ENCODE data around the gene NR1I3. TPM values are rescaled to one million over a fixed set of nuclear protein-coding genes. Genes with fewer than 3 reads are reported as not detected.

NR1I3 gene
- total and polyA plus RNA-seq, 2 donors (not counting 1 experiment from before 2014, with no cell fraction given) = not detected

DNA sequence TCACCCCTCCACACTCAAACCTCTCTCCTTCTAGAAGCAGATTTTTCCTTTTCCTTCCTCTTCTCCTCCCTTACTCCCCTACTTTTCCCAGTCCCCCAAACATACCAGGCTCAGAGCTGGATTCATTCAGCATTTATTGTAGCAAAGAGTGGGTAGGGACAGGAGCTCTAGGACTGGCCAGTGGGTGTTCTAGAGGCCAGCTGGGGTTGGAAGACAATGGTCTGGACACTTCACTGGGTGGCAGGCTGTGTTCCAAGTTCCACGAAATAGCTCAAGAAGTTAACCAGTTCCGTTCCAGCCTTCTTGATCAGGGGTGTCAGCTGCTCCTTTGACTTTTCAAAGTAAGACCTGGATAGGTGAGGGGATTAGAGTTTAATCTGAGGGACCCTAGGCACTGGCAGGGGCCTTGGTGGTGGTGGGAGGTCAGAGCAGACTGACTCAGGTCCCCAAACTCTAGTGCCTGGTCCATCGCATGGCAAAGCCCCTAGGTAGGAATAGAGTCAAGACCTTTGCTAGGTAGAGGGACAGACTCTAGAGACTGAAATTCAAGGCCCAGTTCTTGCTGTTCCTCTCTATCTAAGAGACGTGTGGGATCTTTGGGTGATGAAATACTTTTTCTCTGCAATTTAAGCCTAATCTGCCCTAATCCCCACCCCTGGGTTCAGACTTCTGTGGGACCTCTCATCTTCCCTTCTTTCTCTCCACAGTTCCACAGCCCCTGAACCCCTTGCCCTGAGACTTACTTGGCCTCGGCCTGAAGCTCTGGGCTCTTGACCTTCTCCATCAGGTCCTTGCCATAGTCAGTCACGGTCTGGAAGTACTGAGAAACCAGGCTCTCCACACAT, 15.6 kb downstream of the NR1I3 start:
- Histone ChIP-seq H3K9me3 (ENCODE audit: control extremely low read depth in 1 of 3, control insufficient read depth in 2 of 3, insufficient read depth in 1 of 3, low read length in 2 of 3) (no peaks in the 10 kb centered on the region), H3K27ac (ENCODE audit: low read length in 2 of 2) (no peak overlapping the region), H3K27me3 (replicated peaks in 1 of 4; ENCODE audit: control extremely low read depth in 1 of 4, control insufficient read depth in 3 of 4, insufficient read depth in 4 of 4, low read length in 3 of 4) (peaks cover 0 to 44% (median 34%) of the 10 kb centered on the region in 4 experiments), H3K4me1 (ENCODE audit: control insufficient read depth in 2 of 2, insufficient read depth in 2 of 2, low read length in 2 of 2) (peaks cover 24 to 34% of the 10 kb centered on the region in 2 donors), H4K20me1 (ENCODE audit: control insufficient read depth, insufficient read depth, low read length, poor library complexity, severe bottlenecking) (no peaks in the 10 kb centered on the region), H2AFZ (ENCODE audit: insufficient read depth, low read depth, low read length, poor library complexity, severe bottlenecking) (no peak overlapping the region), H3K9ac (ENCODE audit: low read length) (no peak overlapping the region), H3K36me3 (replicated peaks in 1 of 2; ENCODE audit: control extremely low read depth in 1 of 2, control insufficient read depth in 1 of 2, extremely low read depth in 1 of 2, insufficient read depth in 2 of 2, low read length in 1 of 2) (no peaks in the 10 kb centered on the region), H3K79me2 (ENCODE audit: control insufficient read depth, insufficient read depth, low read length) (peaks cover 7% of the 10 kb centered on the region), H3K4me3 (ENCODE audit: control extremely low read depth in 1 of 5, extremely low read depth in 1 of 5, insufficient read depth in 1 of 5, low read depth in 2 of 5, low read length in 4 of 5) (no peak overlapping the region), H3K4me2 (replicated peaks; ENCODE audit: low read depth, low read length, poor library complexity, severe bottlenecking) (no peak overlapping the region)
- CTCF ChIA-PET = interaction anchor here (0.7 to 10.0 kb wide), 3 partner anchors 12 to 159 kb away, joined by 3 to 104 read pairs (median 6); no protein-coding TSS in a partner anchor
- TF ChIP-seq EZH2 (IDR thresholded peaks at IDR 0.05; ENCODE audit: borderline replicate concordance, insufficient read depth, low read depth, low read length, poor library complexity, severe bottlenecking) = no peak
- TF ChIP-seq, protein P1, sequence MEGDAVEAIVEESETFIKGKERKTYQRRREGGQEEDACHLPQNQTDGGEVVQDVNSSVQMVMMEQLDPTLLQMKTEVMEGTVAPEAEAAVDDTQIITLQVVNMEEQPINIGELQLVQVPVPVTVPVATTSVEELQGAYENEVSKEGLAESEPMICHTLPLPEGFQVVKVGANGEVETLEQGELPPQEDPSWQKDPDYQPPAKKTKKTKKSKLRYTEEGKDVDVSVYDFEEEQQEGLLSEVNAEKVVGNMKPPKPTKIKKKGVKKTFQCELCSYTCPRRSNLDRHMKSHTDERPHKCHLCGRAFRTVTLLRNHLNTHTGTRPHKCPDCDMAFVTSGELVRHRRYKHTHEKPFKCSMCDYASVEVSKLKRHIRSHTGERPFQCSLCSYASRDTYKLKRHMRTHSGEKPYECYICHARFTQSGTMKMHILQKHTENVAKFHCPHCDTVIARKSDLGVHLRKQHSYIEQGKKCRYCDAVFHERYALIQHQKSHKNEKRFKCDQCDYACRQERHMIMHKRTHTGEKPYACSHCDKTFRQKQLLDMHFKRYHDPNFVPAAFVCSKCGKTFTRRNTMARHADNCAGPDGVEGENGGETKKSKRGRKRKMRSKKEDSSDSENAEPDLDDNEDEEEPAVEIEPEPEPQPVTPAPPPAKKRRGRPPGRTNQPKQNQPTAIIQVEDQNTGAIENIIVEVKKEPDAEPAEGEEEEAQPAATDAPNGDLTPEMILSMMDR (IDR thresholded peaks at IDR 0.05) = no peak
- H3K27me3 Mint-ChIP-seq = peaks cover 43% of the 10 kb centered on the region
- peaks cover 33% of the 10 kb centered on the region for H3K4me1 Mint-ChIP-seq
- intact Hi-C loops (cut with micrococcal nuclease) = no loop called here
- no peaks in the 10 kb centered on the region for H3K9me3 Mint-ChIP-seq (ENCODE audit: insufficient read depth)
- POLR2A ChIA-PET = interaction anchor here (0.7 kb wide), 1 partner anchor 45 kb away, joined by 4 read pairs; the partner anchor contains the start of gene B4GALT3
- DNase-seq (no peak), ATAC-seq (ENCODE audit: low read depth) (no peak)
- peak overlapping the region; percentile 59 for H3K27ac Mint-ChIP-seq
- H3K4me3 Mint-ChIP-seq = no peak overlapping the region
- WGBS (ENCODE audit: insufficient coverage) = 97% methylated on average over 6 of the region's 6 CpGs

DNA sequence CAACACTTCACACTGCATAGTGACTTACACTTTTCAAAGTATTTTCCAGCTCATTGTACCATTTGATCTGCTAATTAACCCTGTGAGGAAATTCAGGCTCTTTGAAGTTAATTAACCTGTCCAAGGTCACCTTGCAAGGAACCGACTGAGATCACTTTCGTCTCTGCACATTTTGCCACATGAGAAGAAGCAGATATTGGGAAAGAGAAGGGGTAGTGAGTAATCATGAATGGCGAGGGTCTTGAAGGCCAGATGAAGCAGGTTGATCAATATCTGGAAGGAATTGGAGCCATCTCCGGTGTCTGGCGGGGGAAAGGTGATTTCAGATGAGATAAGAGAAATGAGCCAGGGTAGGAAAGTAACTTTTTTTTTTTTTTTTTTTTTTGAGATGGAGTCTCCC, 18.0 kb downstream of the NR1I3 start:
- no peak for DNase-seq
- H3K4me3 Mint-ChIP-seq = no peak overlapping the region
- Histone ChIP-seq H3K79me2 (ENCODE audit: control insufficient read depth, insufficient read depth, low read length) (no peaks in the 10 kb centered on the region), H4K20me1 (ENCODE audit: control insufficient read depth, insufficient read depth, low read length, poor library complexity, severe bottlenecking) (no peaks in the 10 kb centered on the region), H3K9me3 (ENCODE audit: control extremely low read depth in 1 of 3, control insufficient read depth in 2 of 3, insufficient read depth in 1 of 3, low read length in 2 of 3) (no peaks in the 10 kb centered on the region), H3K9ac (ENCODE audit: low read length) (no peak overlapping the region), H3K36me3 (replicated peaks in 1 of 2; ENCODE audit: control extremely low read depth in 1 of 2, control insufficient read depth in 1 of 2, extremely low read depth in 1 of 2, insufficient read depth in 2 of 2, low read length in 1 of 2) (no peaks in the 10 kb centered on the region), H3K4me2 (replicated peaks; ENCODE audit: low read depth, low read length, poor library complexity, severe bottlenecking) (no peak overlapping the region), H3K27ac (ENCODE audit: low read length in 2 of 2) (no peak overlapping the region), H2AFZ (ENCODE audit: insufficient read depth, low read depth, low read length, poor library complexity, severe bottlenecking) (no peak overlapping the region), H3K27me3 (replicated peaks in 1 of 4; ENCODE audit: control extremely low read depth in 1 of 4, control insufficient read depth in 3 of 4, insufficient read depth in 4 of 4, low read length in 3 of 4) (peaks cover 0 to 48% (median 36%) of the 10 kb centered on the region in 4 experiments), H3K4me3 (ENCODE audit: control extremely low read depth in 1 of 5, extremely low read depth in 1 of 5, insufficient read depth in 1 of 5, low read depth in 2 of 5, low read length in 4 of 5) (no peak overlapping the region), H3K4me1 (ENCODE audit: control insufficient read depth in 2 of 2, insufficient read depth in 2 of 2, low read length in 2 of 2) (peaks cover 13 to 25% of the 10 kb centered on the region in 2 donors)
- no peaks in the 10 kb centered on the region for H3K9me3 Mint-ChIP-seq (ENCODE audit: insufficient read depth)
- ATAC-seq (ENCODE audit: low read depth) = no peak
- no peak overlapping the region for H3K27ac Mint-ChIP-seq
- whole genome bisulfite sequencing (ENCODE audit: insufficient coverage) = 100% methylated on average over 5 of the region's 5 CpGs
- TF ChIP-seq, protein P1 (IDR thresholded peaks at IDR 0.05) = no peak
- TF ChIP-seq EZH2 (IDR thresholded peaks at IDR 0.05; ENCODE audit: borderline replicate concordance, insufficient read depth, low read depth, low read length, poor library complexity, severe bottlenecking) = no peak
- peaks cover 45% of the 10 kb centered on the region for H3K27me3 Mint-ChIP-seq
- intact Hi-C loops (cut with micrococcal nuclease) = no loop called here
- H3K4me1 Mint-ChIP-seq = peaks cover 26% of the 10 kb centered on the region
- ChIA-PET POLR2A (no interaction called here), CTCF (interaction anchor here (1.1 to 1.9 kb wide), 3 partner anchors 9 to 162 kb away, joined by 5 to 7 read pairs (median 7); no protein-coding TSS in a partner anchor)
